Neural cell (in vitro differentiated cells): ENCODE results near the gene MRPS35. TPM values are rescaled to one million over a fixed set of nuclear protein-coding genes. Genes with fewer than 3 reads are reported as not detected.

ENCODE experiments used
- H2AFZ ChIP-seq: fragments of 200-600, 300-800 bp; sonication (generic), shearing (Covaris generic); 2 replicates; pipeline ENCODE4 v1.6.0; 2014; ENCODE audit warnings: low read depth, mild to moderate bottlenecking, antibody characterized with exemption, low read length, moderate library complexity
- H3F3A ChIP-seq: fragments of 200-600 bp; shearing (Covaris generic); 2 replicates; pipeline ENCODE4 v1.6.1; 2016; ENCODE audit warnings: mild to moderate bottlenecking, moderate library complexity, mixed read lengths, antibody characterized with exemption, low read length; ENCODE audit not compliant: insufficient read depth, poor library complexity, severe bottlenecking
- H3K27ac ChIP-seq: fragments of 200-600, 300-800 bp; sonication (generic), shearing (Covaris generic); 2 replicates; pipeline ENCODE4 v1.5.1; 2014; ENCODE audit warnings: mild to moderate bottlenecking, low read length, moderate library complexity
- H3K27me3 ChIP-seq: fragments of 300-800, 200-600 bp; sonication (generic), shearing (Covaris generic); 2 replicates; pipeline ENCODE4 v1.6.0; 2014; ENCODE audit warnings: mild to moderate bottlenecking, low read depth, low read length, moderate library complexity; ENCODE audit not compliant: insufficient read depth
- H3K36me3 ChIP-seq: fragments of 300-800, 200-600 bp; sonication (generic), shearing (Covaris generic); 2 replicates; pipeline ENCODE4 v1.5.1; 2014; ENCODE audit warnings: mild to moderate bottlenecking, antibody characterized with exemption, low read length, moderate library complexity; ENCODE audit not compliant: insufficient read depth
- H3K4me2 ChIP-seq: fragments of 300-800, 200-600 bp; sonication (generic), shearing (Covaris generic); 2 replicates; pipeline ENCODE4 v1.6.0; 2014; ENCODE audit warnings: mild to moderate bottlenecking, low read length
- H3K4me3 ChIP-seq: fragments of 300-800, 200-600 bp; sonication (generic), shearing (Covaris generic); 2 replicates; pipeline ENCODE4 v1.5.1; 2014; ENCODE audit warnings: mild to moderate bottlenecking, low read length, moderate library complexity
- H3K79me2 ChIP-seq: fragments of 200-600 bp; shearing (Covaris generic); replicated peaks from 2 replicates; pipeline ENCODE4 v1.6.0; 2014; ENCODE audit warnings: mild to moderate bottlenecking, low read length, moderate library complexity; ENCODE audit not compliant: insufficient read depth
- H3K9ac ChIP-seq: fragments of 300-800, 200-600 bp; sonication (generic), shearing (Covaris generic); 2 replicates; pipeline ENCODE4 v1.6.1; 2016; ENCODE audit warnings: mild to moderate bottlenecking, low read length, mixed read lengths
- H3K9me2 ChIP-seq: fragments of 200-600 bp; shearing (Covaris generic); 2 replicates; pipeline ENCODE4 v1.6.1; 2016; ENCODE audit warnings: mild to moderate bottlenecking, low read length, mixed read lengths; ENCODE audit not compliant: insufficient read depth
- H3K9me3 ChIP-seq: fragments of 200-600, 300-800 bp; sonication (generic), shearing (Covaris generic); 2 replicates; pipeline ENCODE4 v1.6.1; 2016; ENCODE audit warnings: mild to moderate bottlenecking, mixed run types, low read length, moderate library complexity, mixed read lengths
- H4K20me1 ChIP-seq: fragments of 200-600 bp; shearing (Covaris generic); 2 replicates; pipeline ENCODE4 v1.6.1; 2016; ENCODE audit warnings: mild to moderate bottlenecking, mixed run types; ENCODE audit not compliant: insufficient read depth
- MXI1 ChIP-seq: fragments of 450-650 bp; conservative IDR thresholded peaks from 2 replicates; pipeline ENCODE4 v1.6.1; 2014; ENCODE audit warnings: antibody characterized with exemption, mild to moderate bottlenecking; ENCODE audit not compliant: poor library complexity, severe bottlenecking
- RAD21 ChIP-seq: fragments of 450-650 bp; conservative IDR thresholded peaks from 2 replicates; pipeline ENCODE4 v1.6.1; 2014; ENCODE audit warnings: antibody characterized with exemption, mild to moderate bottlenecking, moderate library complexity
- SMC3 ChIP-seq: fragments of 450-650 bp; conservative IDR thresholded peaks from 2 replicates; pipeline ENCODE4 v1.6.1; 2014; ENCODE audit warnings: antibody characterized with exemption, mild to moderate bottlenecking, moderate library complexity; ENCODE audit not compliant: poor library complexity
- TAF1 ChIP-seq: IDR thresholded peaks from 2 replicates; pipeline ENCODE4 v1.6.1; 2012; ENCODE audit warnings: low read depth
- polyA plus RNA-seq: library from polyadenylated mRNA; depleted of rRNA; stranded (reverse); fragments of >200 nt; gene quantifications from 2 replicates; pipeline ENCODE4 v1.2.3, GENCODE V29; 2014
- TF ChIP-seq, protein P1 (sequence below): fragments of 450-650 bp; IDR thresholded peaks from 2 replicates; pipeline ENCODE4 v1.5.1; 2014; ENCODE audit warnings: antibody characterized with exemption, mild to moderate bottlenecking, moderate library complexity; ENCODE audit not compliant: poor library complexity, severe bottlenecking
- TF ChIP-seq, protein P2 (sequence below): IDR thresholded peaks from 2 replicates; pipeline ENCODE4 v1.6.1; 2012; ENCODE audit warnings: borderline replicate concordance

MRPS35 gene
- polyA plus RNA-seq, 1 donor from 2014 or later = 105 TPM

- Histone ChIP-seq H3K9me2 (no peaks in the 10 kb centered on the region), H2AFZ (no peak overlapping the region), H3K36me3 (no peaks in the 10 kb centered on the region), H4K20me1 (no peaks in the 10 kb centered on the region), H3F3A (peaks cover 7% of the 10 kb centered on the region), H3K27ac (no peak overlapping the region), H3K9ac (no peak overlapping the region), H3K9me3 (no peaks in the 10 kb centered on the region), H3K4me2 (no peak overlapping the region), H3K4me3 (no peak overlapping the region), H3K79me2 (peaks cover 34% of the 10 kb centered on the region), H3K27me3 (no peaks in the 10 kb centered on the region)
- TF ChIP-seq, protein P1, sequence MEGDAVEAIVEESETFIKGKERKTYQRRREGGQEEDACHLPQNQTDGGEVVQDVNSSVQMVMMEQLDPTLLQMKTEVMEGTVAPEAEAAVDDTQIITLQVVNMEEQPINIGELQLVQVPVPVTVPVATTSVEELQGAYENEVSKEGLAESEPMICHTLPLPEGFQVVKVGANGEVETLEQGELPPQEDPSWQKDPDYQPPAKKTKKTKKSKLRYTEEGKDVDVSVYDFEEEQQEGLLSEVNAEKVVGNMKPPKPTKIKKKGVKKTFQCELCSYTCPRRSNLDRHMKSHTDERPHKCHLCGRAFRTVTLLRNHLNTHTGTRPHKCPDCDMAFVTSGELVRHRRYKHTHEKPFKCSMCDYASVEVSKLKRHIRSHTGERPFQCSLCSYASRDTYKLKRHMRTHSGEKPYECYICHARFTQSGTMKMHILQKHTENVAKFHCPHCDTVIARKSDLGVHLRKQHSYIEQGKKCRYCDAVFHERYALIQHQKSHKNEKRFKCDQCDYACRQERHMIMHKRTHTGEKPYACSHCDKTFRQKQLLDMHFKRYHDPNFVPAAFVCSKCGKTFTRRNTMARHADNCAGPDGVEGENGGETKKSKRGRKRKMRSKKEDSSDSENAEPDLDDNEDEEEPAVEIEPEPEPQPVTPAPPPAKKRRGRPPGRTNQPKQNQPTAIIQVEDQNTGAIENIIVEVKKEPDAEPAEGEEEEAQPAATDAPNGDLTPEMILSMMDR = no peak
- TF ChIP-seq TAF1 = no peak
These were observed 1.3 kb upstream of the MRPS35 start for GRCh38 chr12:27709212-27709931.

DNA sequence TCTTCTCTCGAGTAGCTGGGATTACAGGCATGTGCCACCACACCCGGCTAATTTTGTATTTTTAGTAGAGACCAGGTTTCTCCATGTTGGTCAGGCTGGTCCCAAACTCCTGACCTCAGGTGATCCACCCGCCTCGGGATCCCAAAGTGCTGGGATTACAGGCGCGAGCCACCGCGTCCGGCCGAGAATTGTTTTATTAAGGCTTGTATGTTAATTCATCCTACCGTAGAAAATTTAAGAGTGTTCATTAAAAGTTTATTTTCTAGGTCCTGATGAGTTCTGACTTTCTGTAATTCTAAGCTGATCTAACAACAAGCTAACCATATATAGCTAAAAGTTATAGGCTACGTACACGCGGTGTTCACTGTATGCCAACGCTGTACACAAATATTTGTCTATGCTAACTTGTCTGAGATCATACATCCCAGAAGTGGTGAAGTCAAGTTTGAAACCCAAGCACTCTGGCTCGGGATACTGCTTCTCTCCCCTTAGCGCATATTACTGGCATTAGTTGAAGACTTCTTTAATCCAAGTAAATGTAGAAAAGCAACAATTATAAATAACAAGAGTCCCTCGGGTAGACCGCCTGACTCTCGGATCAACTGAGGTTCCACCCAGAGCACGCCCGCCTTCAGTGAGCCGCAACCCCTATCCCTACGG is 570 bp upstream of the MRPS35 start:
- H3K4me3 ChIP-seq = peak overlapping the region; percentile 96
- H2AFZ ChIP-seq = peak overlapping the region; percentile 65
- H3K36me3 ChIP-seq = no peaks in the 10 kb centered on the region
- TF ChIP-seq SMC3 (no peak), RAD21 (no peak), MXI1 (no peak), TAF1 (no peak)
- TF ChIP-seq, protein P1 = no peak
- TF ChIP-seq, protein P2, sequence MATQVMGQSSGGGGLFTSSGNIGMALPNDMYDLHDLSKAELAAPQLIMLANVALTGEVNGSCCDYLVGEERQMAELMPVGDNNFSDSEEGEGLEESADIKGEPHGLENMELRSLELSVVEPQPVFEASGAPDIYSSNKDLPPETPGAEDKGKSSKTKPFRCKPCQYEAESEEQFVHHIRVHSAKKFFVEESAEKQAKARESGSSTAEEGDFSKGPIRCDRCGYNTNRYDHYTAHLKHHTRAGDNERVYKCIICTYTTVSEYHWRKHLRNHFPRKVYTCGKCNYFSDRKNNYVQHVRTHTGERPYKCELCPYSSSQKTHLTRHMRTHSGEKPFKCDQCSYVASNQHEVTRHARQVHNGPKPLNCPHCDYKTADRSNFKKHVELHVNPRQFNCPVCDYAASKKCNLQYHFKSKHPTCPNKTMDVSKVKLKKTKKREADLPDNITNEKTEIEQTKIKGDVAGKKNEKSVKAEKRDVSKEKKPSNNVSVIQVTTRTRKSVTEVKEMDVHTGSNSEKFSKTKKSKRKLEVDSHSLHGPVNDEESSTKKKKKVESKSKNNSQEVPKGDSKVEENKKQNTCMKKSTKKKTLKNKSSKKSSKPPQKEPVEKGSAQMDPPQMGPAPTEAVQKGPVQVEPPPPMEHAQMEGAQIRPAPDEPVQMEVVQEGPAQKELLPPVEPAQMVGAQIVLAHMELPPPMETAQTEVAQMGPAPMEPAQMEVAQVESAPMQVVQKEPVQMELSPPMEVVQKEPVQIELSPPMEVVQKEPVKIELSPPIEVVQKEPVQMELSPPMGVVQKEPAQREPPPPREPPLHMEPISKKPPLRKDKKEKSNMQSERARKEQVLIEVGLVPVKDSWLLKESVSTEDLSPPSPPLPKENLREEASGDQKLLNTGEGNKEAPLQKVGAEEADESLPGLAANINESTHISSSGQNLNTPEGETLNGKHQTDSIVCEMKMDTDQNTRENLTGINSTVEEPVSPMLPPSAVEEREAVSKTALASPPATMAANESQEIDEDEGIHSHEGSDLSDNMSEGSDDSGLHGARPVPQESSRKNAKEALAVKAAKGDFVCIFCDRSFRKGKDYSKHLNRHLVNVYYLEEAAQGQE = no peak
- H3K79me2 ChIP-seq = peaks cover 34% of the 10 kb centered on the region
- no peaks in the 10 kb centered on the region for H4K20me1 ChIP-seq
- no peaks in the 10 kb centered on the region for H3K27me3 ChIP-seq
- no peaks in the 10 kb centered on the region for H3K9me3 ChIP-seq
- H3K4me2 ChIP-seq = peak overlapping the region; percentile 57
- H3K9me2 ChIP-seq = no peaks in the 10 kb centered on the region
- peak overlapping the region; percentile 87 for H3K9ac ChIP-seq
- peak overlapping the region; percentile 83 for H3K27ac ChIP-seq
- H3F3A ChIP-seq = peaks cover 7% of the 10 kb centered on the region
